Endothelial cell (in vitro differentiated cells): ENCODE data around the gene ERO1B. TPM values are rescaled to one million over a fixed set of nuclear protein-coding genes. Genes with fewer than 3 reads are reported as not detected.
A peak's percentile ranks its signal among the peaks of the same experiment; 100 is the strongest.

Experiments used
- DNase-seq: peaks from one replicate; pipeline ENCODE4 v3.0.0; 2021; ENCODE audit warnings: low spot score
- H3K27ac Mint-ChIP-seq: one replicate; pipeline ENCODE4 v1.8.0; 2021; ENCODE audit warnings: mixed read lengths, inconsistent platforms; ENCODE audit not compliant: unreplicated experiment
- H3K27me3 Mint-ChIP-seq: one replicate; pipeline ENCODE4 v1.8.0; 2021; ENCODE audit warnings: mild to moderate bottlenecking, moderate library complexity, mixed read lengths, inconsistent platforms; ENCODE audit not compliant: unreplicated experiment
- H3K36me3 Mint-ChIP-seq: one replicate; pipeline ENCODE4 v1.8.0; 2021; ENCODE audit warnings: mild to moderate bottlenecking, low read depth, mixed read lengths, inconsistent platforms; ENCODE audit not compliant: unreplicated experiment
- H3K4me1 Mint-ChIP-seq: one replicate; pipeline ENCODE4 v1.8.0; 2021; ENCODE audit warnings: mild to moderate bottlenecking, mixed read lengths, inconsistent platforms; ENCODE audit not compliant: unreplicated experiment
- H3K4me3 Mint-ChIP-seq: one replicate; pipeline ENCODE4 v1.8.0; 2021; ENCODE audit warnings: mild to moderate bottlenecking, mixed read lengths, inconsistent platforms; ENCODE audit not compliant: unreplicated experiment
- H3K9me3 Mint-ChIP-seq: one replicate; pipeline ENCODE4 v1.8.0; 2021; ENCODE audit warnings: mixed read lengths, inconsistent platforms; ENCODE audit not compliant: unreplicated experiment
- total RNA-seq: library from RNA; stranded (reverse); fragmentation: NEBNext Ultra II Directional; extraction: Animal tissue kit (Norgen Biotek cat#: 25700); gene quantifications from one replicate; pipeline ENCODE4 v1.2.1, GENCODE V29; 2021; ENCODE audit not compliant: unreplicated experiment
- TF ChIP-seq, protein P1 (sequence below): fragments of 200-600 bp; sonication (generic); IDR thresholded peaks from one replicate; pipeline ENCODE4 v1.5.0; 2021; ENCODE audit warnings: antibody characterized with exemption; ENCODE audit not compliant: unreplicated experiment

The ERO1B gene
- total RNA-seq, 1 donor from 2014 or later: 6.8 TPM

- Mint-ChIP-seq H3K27me3 (peaks cover 1% of the 10 kb centered on the region), H3K36me3 (peaks cover 5% of the 10 kb centered on the region), H3K9me3 (no peaks in the 10 kb centered on the region), H3K4me1 (peaks cover 7% of the 10 kb centered on the region), H3K27ac (no peak overlapping the region), H3K4me3 (no peak overlapping the region)
- no peak for DNase-seq
- TF ChIP-seq, protein P1, sequence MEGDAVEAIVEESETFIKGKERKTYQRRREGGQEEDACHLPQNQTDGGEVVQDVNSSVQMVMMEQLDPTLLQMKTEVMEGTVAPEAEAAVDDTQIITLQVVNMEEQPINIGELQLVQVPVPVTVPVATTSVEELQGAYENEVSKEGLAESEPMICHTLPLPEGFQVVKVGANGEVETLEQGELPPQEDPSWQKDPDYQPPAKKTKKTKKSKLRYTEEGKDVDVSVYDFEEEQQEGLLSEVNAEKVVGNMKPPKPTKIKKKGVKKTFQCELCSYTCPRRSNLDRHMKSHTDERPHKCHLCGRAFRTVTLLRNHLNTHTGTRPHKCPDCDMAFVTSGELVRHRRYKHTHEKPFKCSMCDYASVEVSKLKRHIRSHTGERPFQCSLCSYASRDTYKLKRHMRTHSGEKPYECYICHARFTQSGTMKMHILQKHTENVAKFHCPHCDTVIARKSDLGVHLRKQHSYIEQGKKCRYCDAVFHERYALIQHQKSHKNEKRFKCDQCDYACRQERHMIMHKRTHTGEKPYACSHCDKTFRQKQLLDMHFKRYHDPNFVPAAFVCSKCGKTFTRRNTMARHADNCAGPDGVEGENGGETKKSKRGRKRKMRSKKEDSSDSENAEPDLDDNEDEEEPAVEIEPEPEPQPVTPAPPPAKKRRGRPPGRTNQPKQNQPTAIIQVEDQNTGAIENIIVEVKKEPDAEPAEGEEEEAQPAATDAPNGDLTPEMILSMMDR: no peak
These were observed 69.9 kb downstream of the ERO1B start for GRCh38 chr1:236211815-236212214.

- peaks cover 13% of the 10 kb centered on the region for H3K4me1 Mint-ChIP-seq
- H3K9me3 Mint-ChIP-seq: no peaks in the 10 kb centered on the region
- H3K4me3 Mint-ChIP-seq: no peak overlapping the region
- peaks cover 5% of the 10 kb centered on the region for H3K36me3 Mint-ChIP-seq
- TF ChIP-seq, protein P1: no peak
- no peak overlapping the region for H3K27ac Mint-ChIP-seq
- H3K27me3 Mint-ChIP-seq: peaks cover 1% of the 10 kb centered on the region
- DNase-seq: no peak
These were observed 72.0 kb downstream of the ERO1B start for GRCh38 chr1:236209713-236210112.

GRCh38 chr1:236209185-236209584 is 72.6 kb downstream of the ERO1B start:
- Mint-ChIP-seq H3K9me3 (no peaks in the 10 kb centered on the region), H3K4me1 (peaks cover 13% of the 10 kb centered on the region), H3K27ac (no peak overlapping the region), H3K36me3 (peaks cover 5% of the 10 kb centered on the region), H3K4me3 (no peak overlapping the region), H3K27me3 (peaks cover 1% of the 10 kb centered on the region)
- TF ChIP-seq, protein P1: no peak
- no peak for DNase-seq

GRCh38 chr1:236207569-236207968 is 74.2 kb downstream of the ERO1B start:
- TF ChIP-seq, protein P1: no peak
- Mint-ChIP-seq H3K4me3 (no peak overlapping the region), H3K9me3 (peaks cover 5% of the 10 kb centered on the region), H3K27ac (peak overlapping the region; percentile 6), H3K27me3 (no peaks in the 10 kb centered on the region), H3K36me3 (peaks cover 10% of the 10 kb centered on the region), H3K4me1 (peaks cover 13% of the 10 kb centered on the region)
- DNase-seq: no peak

DNA sequence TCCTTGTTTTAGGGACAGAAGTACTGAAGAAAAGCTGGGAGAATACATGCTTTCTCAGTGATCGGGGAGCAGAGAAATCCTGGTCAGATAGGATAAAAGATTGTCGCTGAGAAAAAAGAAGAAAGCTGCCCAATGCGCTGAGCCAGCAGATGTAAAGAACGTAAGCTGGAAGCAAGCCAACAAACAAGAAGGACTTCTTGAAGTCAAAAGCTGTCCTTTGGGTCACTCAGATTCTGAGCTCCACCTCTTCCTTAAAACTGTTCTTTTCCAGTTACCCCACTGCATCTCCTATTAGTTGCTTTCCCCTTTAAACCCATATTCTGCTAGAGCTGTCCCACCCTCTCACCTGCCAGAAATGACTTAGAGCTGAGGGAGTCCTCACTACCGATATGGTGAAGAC is 74.6 kb downstream of the ERO1B start:
- Mint-ChIP-seq H3K27ac (peak overlapping the region; percentile 6), H3K36me3 (peaks cover 11% of the 10 kb centered on the region), H3K4me1 (peaks cover 13% of the 10 kb centered on the region), H3K4me3 (no peak overlapping the region), H3K27me3 (no peaks in the 10 kb centered on the region), H3K9me3 (peaks cover 9% of the 10 kb centered on the region)
- TF ChIP-seq, protein P1: no peak
- DNase-seq: no peak
